Measurements from ENCODE around the gene GRK2.

The GRK2 gene

GRCh38 chr11:67320691-67321090, 54.4 kb downstream of the GRK2 start:
- no peaks in the 10 kb centered on the region for H3K27me3 ChIP-seq (ENCODE audit: control insufficient read depth in 2 of 2, insufficient read depth in 2 of 2, low read length in 2 of 2)
- H3K4me1 ChIP-seq (ENCODE audit: control insufficient read depth in 2 of 2, insufficient read depth in 2 of 2, low read length in 2 of 2): peaks cover 4 to 8% of the 10 kb centered on the region in 2 donors
- H3K4me3 ChIP-seq (ENCODE audit: low read length in 2 of 2): no peak overlapping the region
- no peak overlapping the region for H3K9ac ChIP-seq (ENCODE audit: low read depth in 1 of 2, low read length in 2 of 2)
- peaks cover 0 to 5% of the 10 kb centered on the region in 2 donors for H3K36me3 ChIP-seq (ENCODE audit: control insufficient read depth in 2 of 2, insufficient read depth in 2 of 2, low read length in 2 of 2)
- no peak overlapping the region for H3K27ac ChIP-seq (ENCODE audit: low read depth in 2 of 2, low read length in 2 of 2)
- no peaks in the 10 kb centered on the region for H3K9me3 ChIP-seq (ENCODE audit: control insufficient read depth in 2 of 2, low read length in 2 of 2)

DNA sequence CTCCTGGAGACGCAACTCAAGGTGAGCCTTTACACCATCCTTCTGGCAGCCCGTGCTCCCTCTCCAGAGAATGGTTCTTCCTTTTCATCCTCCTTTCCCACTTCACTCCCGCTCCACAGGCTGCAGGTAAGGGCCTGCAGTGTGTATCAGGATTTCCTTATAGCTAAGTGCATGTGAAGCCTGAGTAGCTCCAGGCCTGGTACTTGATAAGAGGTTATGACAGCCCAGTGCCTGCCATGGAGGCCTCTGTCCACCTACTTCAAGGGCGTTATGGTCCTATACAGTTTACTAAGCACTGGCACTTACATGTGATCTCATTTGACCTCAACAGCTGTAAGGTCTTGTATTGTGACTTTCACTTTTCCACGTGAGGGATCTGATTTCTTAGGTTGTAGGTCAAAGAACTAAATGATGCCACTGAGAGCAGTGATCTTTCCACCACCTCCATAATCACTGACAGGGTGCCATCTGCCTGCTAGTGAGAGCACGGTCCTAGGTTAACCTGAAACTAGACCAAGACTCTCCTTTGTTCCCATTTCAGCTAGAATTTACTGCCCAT, 55.1 kb downstream of the GRK2 start:
- peaks cover 0 to 5% of the 10 kb centered on the region in 2 donors for H3K36me3 ChIP-seq (ENCODE audit: control insufficient read depth in 2 of 2, insufficient read depth in 2 of 2, low read length in 2 of 2)
- H3K27me3 ChIP-seq (ENCODE audit: control insufficient read depth in 2 of 2, insufficient read depth in 2 of 2, low read length in 2 of 2): no peaks in the 10 kb centered on the region
- peaks cover 4 to 8% of the 10 kb centered on the region in 2 donors for H3K4me1 ChIP-seq (ENCODE audit: control insufficient read depth in 2 of 2, insufficient read depth in 2 of 2, low read length in 2 of 2)
- no peak overlapping the region for H3K4me3 ChIP-seq (ENCODE audit: low read length in 2 of 2)
- no peaks in the 10 kb centered on the region for H3K9me3 ChIP-seq (ENCODE audit: control insufficient read depth in 2 of 2, low read length in 2 of 2)
- peak overlapping the region in 1 of 2 donors; percentile 10 for H3K9ac ChIP-seq (ENCODE audit: low read depth in 1 of 2, low read length in 2 of 2)
- no peak overlapping the region for H3K27ac ChIP-seq (ENCODE audit: low read depth in 2 of 2, low read length in 2 of 2)

DNA sequence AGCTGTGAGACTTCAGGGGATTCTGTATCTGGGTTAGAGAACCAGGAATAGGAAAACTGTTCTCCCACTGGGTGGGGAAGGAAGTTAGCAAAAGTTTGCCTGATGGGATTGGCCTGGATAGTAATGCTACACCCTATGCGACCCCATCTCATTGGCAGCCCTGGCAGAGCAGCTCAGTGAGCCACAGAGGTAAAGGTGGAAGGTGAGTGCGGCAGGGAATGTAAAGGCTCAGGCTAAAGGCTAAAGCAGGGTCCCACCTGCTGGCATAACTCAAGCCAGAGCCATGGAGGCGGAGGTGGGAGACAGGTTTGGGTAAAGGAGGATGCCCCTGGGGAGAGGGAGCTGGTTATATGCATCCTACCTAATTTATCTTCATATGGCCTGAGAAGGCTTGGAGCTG, 55.8 kb downstream of the GRK2 start:
- no peak overlapping the region for H3K9ac ChIP-seq (ENCODE audit: low read depth in 1 of 2, low read length in 2 of 2)
- peaks cover 4 to 8% of the 10 kb centered on the region in 2 donors for H3K4me1 ChIP-seq (ENCODE audit: control insufficient read depth in 2 of 2, insufficient read depth in 2 of 2, low read length in 2 of 2)
- no peak overlapping the region for H3K27ac ChIP-seq (ENCODE audit: low read depth in 2 of 2, low read length in 2 of 2)
- peaks cover 0 to 5% of the 10 kb centered on the region in 2 donors for H3K36me3 ChIP-seq (ENCODE audit: control insufficient read depth in 2 of 2, insufficient read depth in 2 of 2, low read length in 2 of 2)
- H3K4me3 ChIP-seq (ENCODE audit: low read length in 2 of 2): no peak overlapping the region
- H3K27me3 ChIP-seq (ENCODE audit: control insufficient read depth in 2 of 2, insufficient read depth in 2 of 2, low read length in 2 of 2): no peaks in the 10 kb centered on the region
- H3K9me3 ChIP-seq (ENCODE audit: control insufficient read depth in 2 of 2, low read length in 2 of 2): no peaks in the 10 kb centered on the region

DNA sequence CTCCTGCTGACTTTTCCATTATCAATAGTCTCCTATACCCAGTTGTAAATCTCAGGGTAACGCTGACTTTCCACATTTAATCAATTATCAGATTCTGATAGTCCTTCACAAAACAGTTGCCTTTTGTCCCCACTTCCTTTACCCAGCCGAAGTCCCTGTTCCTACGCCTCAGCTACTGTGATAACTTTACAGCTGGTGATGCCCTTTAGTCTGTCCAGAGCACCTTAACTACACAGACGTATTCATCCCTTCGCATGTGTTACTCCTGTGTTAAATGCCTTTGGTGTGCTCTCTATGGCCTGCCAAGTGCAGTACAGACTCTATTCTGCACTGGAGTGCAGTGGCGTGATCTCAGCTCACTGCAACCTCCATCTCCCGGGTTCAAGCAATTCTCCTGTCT, 57.3 kb downstream of the GRK2 start:
- no peak overlapping the region for H3K4me3 ChIP-seq (ENCODE audit: low read length in 2 of 2)
- no peak overlapping the region for H3K27ac ChIP-seq (ENCODE audit: low read depth in 2 of 2, low read length in 2 of 2)
- peaks cover 0 to 5% of the 10 kb centered on the region in 2 donors for H3K36me3 ChIP-seq (ENCODE audit: control insufficient read depth in 2 of 2, insufficient read depth in 2 of 2, low read length in 2 of 2)
- H3K27me3 ChIP-seq (ENCODE audit: control insufficient read depth in 2 of 2, insufficient read depth in 2 of 2, low read length in 2 of 2): no peaks in the 10 kb centered on the region
- peaks cover 0 to 5% of the 10 kb centered on the region in 2 donors for H3K4me1 ChIP-seq (ENCODE audit: control insufficient read depth in 2 of 2, insufficient read depth in 2 of 2, low read length in 2 of 2)
- H3K9me3 ChIP-seq (ENCODE audit: control insufficient read depth in 2 of 2, low read length in 2 of 2): no peaks in the 10 kb centered on the region
- H3K9ac ChIP-seq (ENCODE audit: low read depth in 1 of 2, low read length in 2 of 2): no peak overlapping the region

DNA sequence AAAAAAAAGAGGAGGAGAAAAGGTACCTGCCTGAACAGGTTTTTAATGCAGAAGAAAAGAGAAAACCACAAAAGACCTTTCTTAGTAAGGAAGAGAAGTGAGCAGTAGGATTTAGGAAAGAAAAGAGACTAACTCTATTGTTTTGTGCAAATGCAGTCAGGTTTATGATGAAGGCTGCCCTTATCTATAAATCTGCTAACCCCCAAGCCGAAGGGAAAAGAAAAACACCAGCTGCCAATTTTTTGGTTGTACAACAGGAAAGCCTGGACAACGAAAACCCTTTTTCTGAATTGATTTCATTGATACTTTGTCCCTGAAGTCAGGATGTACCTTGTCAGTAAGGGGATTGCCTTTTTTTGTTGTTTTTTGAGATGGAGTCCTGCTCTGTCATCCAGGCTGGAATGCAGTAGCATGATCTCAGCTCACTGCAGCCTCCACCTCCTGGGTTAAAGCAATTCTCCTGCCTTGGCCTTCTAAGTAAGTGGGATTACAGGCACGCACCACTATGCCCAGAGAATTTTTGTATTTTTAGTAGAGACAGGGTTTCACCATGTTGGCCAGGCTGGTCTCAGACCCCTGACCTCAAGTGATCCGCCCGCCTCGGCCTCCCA, 65.9 kb downstream of the GRK2 start:
- Histone ChIP-seq H3K9ac (ENCODE audit: low read depth in 1 of 2, low read length in 2 of 2) (no peak overlapping the region), H3K4me3 (ENCODE audit: low read length in 2 of 2) (no peak overlapping the region), H3K27me3 (ENCODE audit: control insufficient read depth in 2 of 2, insufficient read depth in 2 of 2, low read length in 2 of 2) (no peaks in the 10 kb centered on the region), H3K4me1 (ENCODE audit: control insufficient read depth in 2 of 2, insufficient read depth in 2 of 2, low read length in 2 of 2) (no peaks in the 10 kb centered on the region), H3K9me3 (ENCODE audit: control insufficient read depth in 2 of 2, low read length in 2 of 2) (no peaks in the 10 kb centered on the region), H3K27ac (ENCODE audit: low read depth in 2 of 2, low read length in 2 of 2) (no peak overlapping the region), H3K36me3 (ENCODE audit: control insufficient read depth in 2 of 2, insufficient read depth in 2 of 2, low read length in 2 of 2) (peaks cover 3% of the 10 kb centered on the region in 2 donors)
